Esophagus squamous epithelium (tissue), 4 donors: ENCODE results near the gene IL20RB.

Experiments used
- POLR2A ChIP-seq, 4 donors: fragments of 450-650 bp; IDR thresholded peaks; one replicate each; pipeline ENCODE4 v1.6.1; 2017; ENCODE audit warnings: antibody characterized with exemption in 4 of 4, mild to moderate bottlenecking in 4 of 4, moderate library complexity in 3 of 4
- TF ChIP-seq, protein P1 (sequence below), 6 experiments: fragments of 450-650 bp in 4 of 6; fragments of 200-600 bp in 2 of 6; sonication (generic) in 2 of 6; IDR thresholded peaks; one replicate each; pipeline ENCODE4 v1.5.1; 2016 to 2019; ENCODE audit warnings: antibody characterized with exemption in 6 of 6, mild to moderate bottlenecking in 4 of 6, moderate library complexity in 4 of 6

DNA sequence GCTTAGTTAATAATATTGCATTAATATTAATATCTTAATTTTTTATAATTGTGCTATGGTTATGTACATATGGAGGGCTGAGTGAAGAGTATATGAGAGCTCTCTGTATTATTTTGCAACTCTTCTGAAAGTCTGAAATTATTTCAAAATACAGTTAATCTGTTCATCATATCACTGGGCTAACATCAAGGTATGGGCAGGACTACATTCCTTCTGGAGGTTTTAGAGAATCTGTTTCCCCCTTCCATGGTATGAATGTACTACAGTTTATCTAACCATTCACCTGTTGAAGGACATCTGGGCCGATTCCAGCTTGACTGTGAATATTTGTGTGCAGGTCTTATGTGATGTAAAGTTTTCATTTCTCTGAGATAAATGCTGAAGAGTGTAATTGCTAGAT, 5.1 kb downstream of the IL20RB start:
- TF ChIP-seq, protein P1, sequence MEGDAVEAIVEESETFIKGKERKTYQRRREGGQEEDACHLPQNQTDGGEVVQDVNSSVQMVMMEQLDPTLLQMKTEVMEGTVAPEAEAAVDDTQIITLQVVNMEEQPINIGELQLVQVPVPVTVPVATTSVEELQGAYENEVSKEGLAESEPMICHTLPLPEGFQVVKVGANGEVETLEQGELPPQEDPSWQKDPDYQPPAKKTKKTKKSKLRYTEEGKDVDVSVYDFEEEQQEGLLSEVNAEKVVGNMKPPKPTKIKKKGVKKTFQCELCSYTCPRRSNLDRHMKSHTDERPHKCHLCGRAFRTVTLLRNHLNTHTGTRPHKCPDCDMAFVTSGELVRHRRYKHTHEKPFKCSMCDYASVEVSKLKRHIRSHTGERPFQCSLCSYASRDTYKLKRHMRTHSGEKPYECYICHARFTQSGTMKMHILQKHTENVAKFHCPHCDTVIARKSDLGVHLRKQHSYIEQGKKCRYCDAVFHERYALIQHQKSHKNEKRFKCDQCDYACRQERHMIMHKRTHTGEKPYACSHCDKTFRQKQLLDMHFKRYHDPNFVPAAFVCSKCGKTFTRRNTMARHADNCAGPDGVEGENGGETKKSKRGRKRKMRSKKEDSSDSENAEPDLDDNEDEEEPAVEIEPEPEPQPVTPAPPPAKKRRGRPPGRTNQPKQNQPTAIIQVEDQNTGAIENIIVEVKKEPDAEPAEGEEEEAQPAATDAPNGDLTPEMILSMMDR (IDR thresholded peaks at IDR 0.05) = no peak
- TF ChIP-seq POLR2A (IDR thresholded peaks at IDR 0.05) = no peak
